Measurements from ENCODE around the gene TDRD9.

The TDRD9 gene

GRCh38 chr14:103989964-103990363 lies 61.7 kb downstream of the TDRD9 start:
- DNase-seq (ENCODE audit: low read depth in 2 of 2), result no peak

GRCh38 chr14:103994535-103995184 lies 66.4 kb downstream of the TDRD9 start:
- DNase-seq (ENCODE audit: low read depth in 2 of 2), result no peak

GRCh38 chr14:103995876-103996275 lies 67.6 kb downstream of the TDRD9 start:
- no peak for DNase-seq (ENCODE audit: low read depth in 2 of 2)

- no peak for DNase-seq (ENCODE audit: low read depth in 2 of 2)
These were observed 69.1 kb downstream of the TDRD9 start for GRCh38 chr14:103997391-103997790.

- DNase-seq (ENCODE audit: low read depth in 2 of 2), result no peak
These were observed 69.8 kb downstream of the TDRD9 start for GRCh38 chr14:103998027-103998426.

- no peak for DNase-seq (ENCODE audit: low read depth in 2 of 2)
These were observed 71.7 kb downstream of the TDRD9 start for GRCh38 chr14:103999795-104000440.

GRCh38 chr14:104001003-104001402 lies 72.7 kb downstream of the TDRD9 start:
- DNase-seq (ENCODE audit: low read depth in 2 of 2), result no peak

- DNase-seq (ENCODE audit: low read depth in 2 of 2), result no peak
These were observed 75.4 kb downstream of the TDRD9 start for GRCh38 chr14:104003616-104004015.

GRCh38 chr14:104004849-104005248 lies 76.6 kb downstream of the TDRD9 start:
- DNase-seq (ENCODE audit: low read depth in 2 of 2), result no peak

GRCh38 chr14:104005489-104005888 lies 77.2 kb downstream of the TDRD9 start:
- DNase-seq (ENCODE audit: low read depth in 2 of 2), result no peak

GRCh38 chr14:104007121-104007520 lies 78.9 kb downstream of the TDRD9 start:
- DNase-seq (ENCODE audit: low read depth in 2 of 2), result no peak

- DNase-seq (ENCODE audit: low read depth in 2 of 2), result no peak
These were observed 81.0 kb downstream of the TDRD9 start for GRCh38 chr14:104009297-104009696.

- no peak for DNase-seq (ENCODE audit: low read depth in 2 of 2)
These were observed 83.7 kb downstream of the TDRD9 start for GRCh38 chr14:104011824-104012517.

GRCh38 chr14:104014764-104015163 lies 86.5 kb downstream of the TDRD9 start:
- DNase-seq (ENCODE audit: low read depth in 2 of 2), result no peak

GRCh38 chr14:104016873-104017650 lies 88.8 kb downstream of the TDRD9 start:
- no peak for DNase-seq (ENCODE audit: low read depth in 2 of 2)

GRCh38 chr14:104019029-104019428 lies 90.8 kb downstream of the TDRD9 start:
- DNase-seq (ENCODE audit: low read depth in 2 of 2), result no peak

- no peak for DNase-seq (ENCODE audit: low read depth in 2 of 2)
These were observed 91.5 kb downstream of the TDRD9 start for GRCh38 chr14:104019806-104020205.

- DNase-seq (ENCODE audit: low read depth in 2 of 2), result no peak
These were observed 92.2 kb downstream of the TDRD9 start for GRCh38 chr14:104020471-104020870.

GRCh38 chr14:104023325-104024055 lies 95.2 kb downstream of the TDRD9 start:
- no peak for DNase-seq (ENCODE audit: low read depth in 2 of 2)

- no peak for DNase-seq (ENCODE audit: low read depth in 2 of 2)
These were observed 97.3 kb downstream of the TDRD9 start for GRCh38 chr14:104025534-104025933.

GRCh38 chr14:104026024-104026423 lies 97.8 kb downstream of the TDRD9 start:
- no peak for DNase-seq (ENCODE audit: low read depth in 2 of 2)

GRCh38 chr14:104030958-104031357 lies 102.7 kb downstream of the TDRD9 start:
- no peak for DNase-seq (ENCODE audit: low read depth in 2 of 2)
